A549 (cell line): ENCODE results near the gene ASB16. TPM values are rescaled to one million over a fixed set of nuclear protein-coding genes. Genes with fewer than 3 reads are reported as not detected.

Source experiments
- ATAC-seq, 2 experiments: fragments of 200-7000 bp in 1 of 2; fragments of >200 bp in 1 of 2; cut with Nextera tagmentation in 1 of 2; cut with Tn5 transposase in 1 of 2; 3 replicates each; pipeline versions ENCODE4 v1.8.0 to v1.9.1; 2018 to 2020; ENCODE audit warnings: mild to moderate bottlenecking in 1 of 2, moderate library complexity in 1 of 2
- CTCF ChIA-PET: fragments of 300-600 bp; sonication (Branson Sonifier 250); formaldehyde crosslinking; extraction: SDS; loops from one replicate; lab custom pipeline; 2021; ENCODE audit warnings: antibody characterized with exemption, inconsistent platforms; lab: Yijun Ruan, JAX
- POLR2A ChIA-PET: fragments of 350-600 bp; formaldehyde crosslinking; extraction: SDS; loops from one replicate; lab custom pipeline; 2021; ENCODE audit warnings: antibody characterized with exemption, inconsistent platforms; lab: Yijun Ruan, JAX
- DNase-seq, 2 experiments: peaks; one replicate each; pipeline versions ENCODE4 v3.0.0 to v3.0.0-alpha.2; 2011 to 2016; ENCODE audit warnings: low read depth in 1 of 2, low spot score in 1 of 2
- FAIRE-seq: peaks from 2 replicates; lab custom pipeline; 2011; peaks lifted over from hg19 to GRCh38; lab: Jason Lieb, UNC
- H3K27ac ChIP-seq, 2 experiments: fragments of >200 bp; sonication (Bioruptor Twin); formaldehyde crosslinking; 3 replicates each; pipeline ENCODE4 v1.5.1; 2016 to 2017
- H3K4me1 ChIP-seq: fragments of >200 bp; sonication (Bioruptor Twin); formaldehyde crosslinking; 3 replicates; pipeline ENCODE4 v1.6.1; 2016
- H3K4me2 ChIP-seq: fragments of >200 bp; sonication (Bioruptor Twin); formaldehyde crosslinking; 3 replicates; pipeline ENCODE4 v1.6.1; 2016
- H3K4me3 ChIP-seq: fragments of >200 bp; sonication (Bioruptor Twin); formaldehyde crosslinking; 3 replicates; pipeline ENCODE4 v1.5.1; 2016
- H3K9me3 ChIP-seq: fragments of >200 bp; sonication (Bioruptor Twin); formaldehyde crosslinking; 3 replicates; pipeline ENCODE4 v1.6.1; 2016
- CBX2 ChIP-seq: fragments of 200-600 bp; sonication (generic); IDR thresholded peaks from 2 replicates; pipeline ENCODE4 v1.6.1; 2016; ENCODE audit warnings: low read depth, mild to moderate bottlenecking, borderline replicate concordance
- CBX8 ChIP-seq: fragments of 200-600 bp; sonication (generic); IDR thresholded peaks from 2 replicates; pipeline ENCODE4 v1.6.1; 2016
- CEBPB ChIP-seq, 2 experiments: fragments of >200 bp in 1 of 2; sonication (Bioruptor Twin) in 1 of 2; formaldehyde crosslinking in 1 of 2; IDR thresholded peaks; 2 replicates each; pipeline ENCODE4 v1.6.1; 2012 to 2016
- CHD2 ChIP-seq: fragments of 150-350 bp; IDR thresholded peaks from 2 replicates; pipeline ENCODE4 v1.6.1; 2014; ENCODE audit warnings: low read length; ENCODE audit not compliant: partially characterized antibody
- CHD4 ChIP-seq: fragments of 200-600 bp; sonication (generic); IDR thresholded peaks from 2 replicates; pipeline ENCODE4 v1.6.1; 2016; ENCODE audit warnings: antibody characterized with exemption, mild to moderate bottlenecking, borderline replicate concordance
- ESRRA ChIP-seq: fragments of 150-350 bp; IDR thresholded peaks from 2 replicates; pipeline ENCODE4 v1.6.1; 2014; ENCODE audit warnings: mild to moderate bottlenecking, low read length, borderline replicate concordance
- GATA3 ChIP-seq: IDR thresholded peaks from 2 replicates; pipeline ENCODE4 v1.6.1; 2012; ENCODE audit warnings: borderline replicate concordance
- HEYL ChIP-seq: fragments of 250-450 bp; sonication (Bioruptor Pico); IDR thresholded peaks from 2 replicates; pipeline ENCODE4 v1.8.0; 2021; ENCODE audit warnings: mild to moderate bottlenecking, moderate library complexity
- HOXA7 ChIP-seq: fragments of 250-450 bp; sonication (Bioruptor Pico); IDR thresholded peaks from 2 replicates; pipeline ENCODE4 v1.5.0; 2020; ENCODE audit warnings: mild to moderate bottlenecking, moderate library complexity
- HOXB13 ChIP-seq: fragments of 250-450 bp; sonication (Bioruptor Pico); IDR thresholded peaks from 2 replicates; pipeline ENCODE4 v1.5.0; 2020; ENCODE audit warnings: low read depth, mild to moderate bottlenecking, moderate library complexity
- JUN ChIP-seq, 2 experiments: fragments of >200 bp; sonication (Bioruptor Twin); formaldehyde crosslinking; IDR thresholded peaks; 2 replicates in 1 of 2; 3 replicates in 1 of 2; pipeline ENCODE4 v1.6.1; 2016 to 2017
- JUNB ChIP-seq: fragments of >200 bp; sonication (Bioruptor Twin); formaldehyde crosslinking; IDR thresholded peaks from 2 replicates; pipeline ENCODE4 v1.6.1; 2016
- KDM1A ChIP-seq: fragments of 200-600 bp; sonication (generic); IDR thresholded peaks from 2 replicates; pipeline ENCODE4 v1.6.1; 2016; ENCODE audit warnings: low read depth, mild to moderate bottlenecking
- KDM5A ChIP-seq: fragments of 200-600 bp; sonication (generic); IDR thresholded peaks from 2 replicates; pipeline ENCODE4 v1.6.1; 2016; ENCODE audit warnings: antibody characterized with exemption, mild to moderate bottlenecking
- MAZ ChIP-seq: fragments of 150-350 bp; IDR thresholded peaks from 2 replicates; pipeline ENCODE4 v1.6.1; 2014; ENCODE audit warnings: antibody characterized with exemption, low read depth, low read length, borderline replicate concordance
- NFE2L2 ChIP-seq: fragments of 150-350 bp; conservative IDR thresholded peaks from 2 replicates; pipeline ENCODE4 v1.6.1; 2014; ENCODE audit warnings: low read length
- POLR2A ChIP-seq: IDR thresholded peaks from 2 replicates; pipeline ENCODE4 v1.6.1; 2012; ENCODE audit warnings: mild to moderate bottlenecking, low read length
- RAD21 ChIP-seq, 2 experiments: fragments of >200 bp in 1 of 2; sonication (Bioruptor Twin) in 1 of 2; formaldehyde crosslinking in 1 of 2; IDR thresholded peaks in 1 of 2; conservative IDR thresholded peaks in 1 of 2; 2 replicates in 1 of 2; 3 replicates in 1 of 2; pipeline ENCODE4 v1.6.1; 2012 to 2018; ENCODE audit warnings: inconsistent platforms in 1 of 2
- RCOR1 ChIP-seq: fragments of 150-350 bp; IDR thresholded peaks from 2 replicates; pipeline ENCODE4 v1.6.1; 2014; ENCODE audit warnings: antibody characterized with exemption, low read length, low read depth
- RFX5 ChIP-seq: fragments of 450-650 bp; IDR thresholded peaks from 2 replicates; pipeline ENCODE4 v1.7.1; 2014; ENCODE audit warnings: antibody characterized with exemption, mild to moderate bottlenecking, moderate library complexity
- SREBF2 ChIP-seq: fragments of 450-650 bp; IDR thresholded peaks from 2 replicates; pipeline ENCODE4 v1.6.1; 2014; ENCODE audit warnings: mild to moderate bottlenecking, moderate library complexity
- WGBS: methylation state at CpG from one replicate; pipeline ENCODE4 v1.1.6; 2017; ENCODE audit errors: missing lambda C conversion rate; 5-methylcytosine and 5-hydroxymethylcytosine counted together
- polyA plus RNA-seq, 4 experiments: library from polyadenylated mRNA; depleted of rRNA in 3 of 4; stranded (reverse); fragments of >200 nt; fragmentation: RNase III in 1 of 4; extraction: RNeasy Plus Mini Kit Qiagen cat#74134 plus additional on column Dnase treatment in 1 of 4; gene quantifications; 2 replicates in 3 of 4; 3 replicates in 1 of 4; pipeline ENCODE4 v1.2.3, GENCODE V29; 2011 to 2017
- TF ChIP-seq, protein P1 (sequence below): fragments of 250-450 bp; sonication (Bioruptor Pico); IDR thresholded peaks from 2 replicates; pipeline ENCODE4 v1.5.0; 2021; ENCODE audit warnings: mild to moderate bottlenecking, moderate library complexity, borderline replicate concordance
- TF ChIP-seq, protein P2 (sequence below): fragments of >200 bp; sonication (Bioruptor Twin); formaldehyde crosslinking; IDR thresholded peaks from 3 replicates; pipeline ENCODE4 v1.5.1; 2016
- TF ChIP-seq, protein P3 (sequence below): fragments of 450-650 bp; IDR thresholded peaks from 2 replicates; pipeline ENCODE4 v1.6.1; 2014; ENCODE audit warnings: antibody characterized with exemption

The ASB16 gene
- polyA plus RNA-seq, 2 of the 4 experiments (the other 2 are of a cell fraction), result 0.15 TPM; not detected in 1

DNA sequence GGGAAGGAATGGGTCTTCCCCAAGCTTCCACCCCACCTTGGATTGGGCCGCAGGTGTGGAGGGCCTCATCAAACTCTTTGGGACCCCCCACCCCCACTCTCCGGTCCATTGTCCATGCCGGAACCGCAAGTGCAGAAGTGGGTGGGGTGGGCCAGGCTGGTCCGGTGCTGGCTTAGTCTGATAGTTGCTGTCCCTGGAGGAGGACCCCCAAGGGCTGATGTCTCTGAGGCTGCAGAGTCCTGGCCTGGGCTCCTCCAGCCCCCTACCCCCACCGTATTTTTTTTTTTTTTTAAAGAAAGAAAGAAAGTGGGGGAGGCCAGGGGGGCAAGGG lies 36.3 kb downstream of the ASB16 start:
- DNase-seq (no peak), ATAC-seq (no peak), FAIRE-seq (no peak)
- peaks cover 47% of the 10 kb centered on the region for H3K4me1 ChIP-seq
- CTCF ChIA-PET, result interaction anchor here (0.8 to 9.4 kb wide), 12 partner anchors 15 to 317 kb away, joined by 3 to 159 read pairs (median 4); partner anchors contain the start of genes FAM171A2, GRN, SLC25A39 and UBTF
- TF ChIP-seq GATA3 (no peak), ESRRA (no peak), JUN (IDR thresholded peaks at IDR 0.05) (no peak), POLR2A (no peak), HOXB13 (no peak), RCOR1 (no peak), HOXA7 (CRISPR knock-in tag) (no peak), CHD2 (no peak), MAZ (no peak)
- TF ChIP-seq, protein P1, sequence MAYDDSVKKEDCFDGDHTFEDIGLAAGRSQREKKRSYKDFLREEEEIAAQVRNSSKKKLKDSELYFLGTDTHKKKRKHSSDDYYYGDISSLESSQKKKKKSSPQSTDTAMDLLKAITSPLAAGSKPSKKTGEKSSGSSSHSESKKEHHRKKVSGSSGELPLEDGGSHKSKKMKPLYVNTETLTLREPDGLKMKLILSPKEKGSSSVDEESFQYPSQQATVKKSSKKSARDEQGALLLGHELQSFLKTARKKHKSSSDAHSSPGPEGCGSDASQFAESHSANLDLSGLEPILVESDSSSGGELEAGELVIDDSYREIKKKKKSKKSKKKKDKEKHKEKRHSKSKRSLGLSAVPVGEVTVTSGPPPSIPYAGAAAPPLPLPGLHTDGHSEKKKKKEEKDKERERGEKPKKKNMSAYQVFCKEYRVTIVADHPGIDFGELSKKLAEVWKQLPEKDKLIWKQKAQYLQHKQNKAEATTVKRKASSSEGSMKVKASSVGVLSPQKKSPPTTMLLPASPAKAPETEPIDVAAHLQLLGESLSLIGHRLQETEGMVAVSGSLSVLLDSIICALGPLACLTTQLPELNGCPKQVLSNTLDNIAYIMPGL (CRISPR knock-in tag), result no peak
- H3K4me3 ChIP-seq, result no peak overlapping the region
- 85% methylated on average over 6 of the region's 6 CpGs for WGBS
- no peak overlapping the region for H3K4me2 ChIP-seq
- no peak overlapping the region for H3K27ac ChIP-seq
- POLR2A ChIA-PET, result interaction anchor here (1.3 to 3.0 kb wide), 2 partner anchors 15 to 126 kb away, joined by 3 to 10 read pairs; no protein-coding TSS in a partner anchor
- no peaks in the 10 kb centered on the region for H3K9me3 ChIP-seq

DNA sequence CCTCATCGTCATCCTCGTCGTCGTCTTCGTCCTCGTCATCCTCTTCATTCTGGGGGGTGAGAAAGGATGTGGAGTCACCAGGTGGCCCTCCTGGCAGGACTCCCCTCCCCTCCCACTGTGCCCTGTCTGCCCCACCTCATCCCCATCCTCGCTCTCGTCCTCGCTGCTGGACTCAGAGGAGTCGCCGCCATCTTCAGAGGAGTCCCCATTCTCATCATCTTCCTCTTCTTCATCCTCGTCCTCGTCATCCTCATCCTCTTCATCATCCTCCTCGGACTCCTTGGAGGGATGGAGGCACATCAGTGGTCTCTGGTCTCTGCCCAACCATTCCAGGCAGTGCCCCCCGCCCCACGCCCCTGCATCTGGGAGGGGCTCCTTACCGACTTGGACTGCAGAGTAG lies 36.8 kb downstream of the ASB16 start:
- ATAC-seq, result no peak
- POLR2A ChIA-PET, result interaction anchor here (1.3 to 3.0 kb wide), 2 partner anchors 14 to 125 kb away, joined by 3 to 10 read pairs; no protein-coding TSS in a partner anchor
- no peak for FAIRE-seq
- 94% methylated on average over 17 of the region's 17 CpGs for WGBS
- H3K4me3 ChIP-seq, result no peak overlapping the region
- no peak for DNase-seq
- TF ChIP-seq NFE2L2 (no peak), SREBF2 (no peak), CHD4 (no peak), KDM1A (no peak), RAD21 (conservative IDR thresholded peaks at IDR 0.05 in 1 of 2, IDR thresholded peaks at IDR 0.05 in 1 of 2) (no peak), JUNB (no peak), RFX5 (no peak), CBX8 (no peak), CEBPB (IDR thresholded peaks at IDR 0.05) (no peak), CBX2 (no peak), HEYL (no peak), KDM5A (no peak)
- TF ChIP-seq, protein P2, sequence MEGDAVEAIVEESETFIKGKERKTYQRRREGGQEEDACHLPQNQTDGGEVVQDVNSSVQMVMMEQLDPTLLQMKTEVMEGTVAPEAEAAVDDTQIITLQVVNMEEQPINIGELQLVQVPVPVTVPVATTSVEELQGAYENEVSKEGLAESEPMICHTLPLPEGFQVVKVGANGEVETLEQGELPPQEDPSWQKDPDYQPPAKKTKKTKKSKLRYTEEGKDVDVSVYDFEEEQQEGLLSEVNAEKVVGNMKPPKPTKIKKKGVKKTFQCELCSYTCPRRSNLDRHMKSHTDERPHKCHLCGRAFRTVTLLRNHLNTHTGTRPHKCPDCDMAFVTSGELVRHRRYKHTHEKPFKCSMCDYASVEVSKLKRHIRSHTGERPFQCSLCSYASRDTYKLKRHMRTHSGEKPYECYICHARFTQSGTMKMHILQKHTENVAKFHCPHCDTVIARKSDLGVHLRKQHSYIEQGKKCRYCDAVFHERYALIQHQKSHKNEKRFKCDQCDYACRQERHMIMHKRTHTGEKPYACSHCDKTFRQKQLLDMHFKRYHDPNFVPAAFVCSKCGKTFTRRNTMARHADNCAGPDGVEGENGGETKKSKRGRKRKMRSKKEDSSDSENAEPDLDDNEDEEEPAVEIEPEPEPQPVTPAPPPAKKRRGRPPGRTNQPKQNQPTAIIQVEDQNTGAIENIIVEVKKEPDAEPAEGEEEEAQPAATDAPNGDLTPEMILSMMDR, result no peak
- TF ChIP-seq, protein P3, sequence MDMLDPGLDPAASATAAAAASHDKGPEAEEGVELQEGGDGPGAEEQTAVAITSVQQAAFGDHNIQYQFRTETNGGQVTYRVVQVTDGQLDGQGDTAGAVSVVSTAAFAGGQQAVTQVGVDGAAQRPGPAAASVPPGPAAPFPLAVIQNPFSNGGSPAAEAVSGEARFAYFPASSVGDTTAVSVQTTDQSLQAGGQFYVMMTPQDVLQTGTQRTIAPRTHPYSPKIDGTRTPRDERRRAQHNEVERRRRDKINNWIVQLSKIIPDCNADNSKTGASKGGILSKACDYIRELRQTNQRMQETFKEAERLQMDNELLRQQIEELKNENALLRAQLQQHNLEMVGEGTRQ, result no peak
- H3K4me1 ChIP-seq, result peaks cover 47% of the 10 kb centered on the region
- no peak overlapping the region for H3K4me2 ChIP-seq
- no peak overlapping the region for H3K27ac ChIP-seq
- no peaks in the 10 kb centered on the region for H3K9me3 ChIP-seq
- CTCF ChIA-PET, result interaction anchor here (0.6 to 9.4 kb wide), 10 partner anchors 14 to 316 kb away, joined by 3 to 159 read pairs (median 6); partner anchors contain the start of genes FAM171A2, GRN, SLC25A39 and UBTF
